IPS-18a (cell line): ENCODE data around the gene EIF4G3.

ENCODE experiments used
- H3K27ac ChIP-seq: one replicate; pipeline ENCODE4 v1.5.1; 2013; ENCODE audit warnings: low read length
- H3K27me3 ChIP-seq: one replicate; pipeline ENCODE4 v1.6.1; 2013; ENCODE audit warnings: mild to moderate bottlenecking, low read length; ENCODE audit not compliant: control insufficient read depth, insufficient read depth
- H3K36me3 ChIP-seq: one replicate; pipeline ENCODE4 v1.6.1; 2013; ENCODE audit warnings: low read depth, low read length; ENCODE audit not compliant: control insufficient read depth
- H3K4me1 ChIP-seq: one replicate; pipeline ENCODE4 v1.6.1; 2013; ENCODE audit warnings: low read depth, low read length; ENCODE audit not compliant: control insufficient read depth
- H3K4me3 ChIP-seq: one replicate; pipeline ENCODE4 v1.5.1; 2013; ENCODE audit warnings: low read length
- H3K9ac ChIP-seq: one replicate; pipeline ENCODE4 v1.6.1; 2013; ENCODE audit warnings: mild to moderate bottlenecking, low read length, moderate library complexity
- H3K9me3 ChIP-seq: one replicate; pipeline ENCODE4 v1.6.1; 2013; ENCODE audit warnings: low read depth, low read length; ENCODE audit not compliant: control insufficient read depth

The EIF4G3 gene

DNA sequence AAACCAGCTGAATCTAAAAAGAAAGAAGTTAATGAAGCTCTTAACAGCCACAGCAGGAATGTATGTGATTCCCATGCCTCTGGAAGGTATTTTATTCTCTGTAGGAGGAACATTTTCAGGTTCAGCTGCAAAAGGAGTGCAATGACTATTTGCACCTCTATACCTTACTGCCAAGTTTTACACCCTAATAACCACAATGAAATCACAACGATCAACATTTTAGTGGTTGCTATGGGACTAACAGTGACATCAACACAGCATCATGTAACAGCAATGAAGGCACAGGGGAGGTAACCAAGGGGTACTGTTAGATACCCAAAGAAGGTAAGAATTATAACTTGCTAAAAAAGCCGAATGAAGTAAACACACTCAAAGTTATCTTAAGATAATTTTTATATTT lies 273.3 kb downstream of the EIF4G3 start:
- no peak overlapping the region for H3K9ac ChIP-seq
- H3K36me3 ChIP-seq, result peaks cover 10% of the 10 kb centered on the region
- peaks cover 10% of the 10 kb centered on the region for H3K4me1 ChIP-seq
- H3K4me3 ChIP-seq, result no peak overlapping the region
- H3K9me3 ChIP-seq, result no peaks in the 10 kb centered on the region
- H3K27ac ChIP-seq, result no peak overlapping the region
- no peaks in the 10 kb centered on the region for H3K27me3 ChIP-seq

DNA sequence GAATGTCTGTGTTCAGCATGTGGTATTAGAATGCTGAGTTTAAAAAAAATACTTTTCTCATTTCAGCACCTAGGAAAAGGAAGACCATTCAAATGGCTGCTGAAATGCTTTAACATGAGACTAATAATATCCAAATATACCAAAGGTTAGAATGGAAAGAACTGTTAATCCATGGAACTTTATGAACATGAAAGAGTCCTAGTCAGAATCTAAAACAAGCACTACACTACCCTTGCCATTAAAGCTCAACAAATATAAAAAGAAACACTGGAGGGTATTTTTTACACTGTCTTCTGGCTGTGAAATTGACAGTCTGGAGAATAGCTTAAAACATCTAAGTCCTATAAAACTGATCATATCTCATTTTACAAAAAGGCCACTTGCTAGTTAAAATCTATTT lies 276.6 kb downstream of the EIF4G3 start:
- H3K36me3 ChIP-seq, result peaks cover 10% of the 10 kb centered on the region

DNA sequence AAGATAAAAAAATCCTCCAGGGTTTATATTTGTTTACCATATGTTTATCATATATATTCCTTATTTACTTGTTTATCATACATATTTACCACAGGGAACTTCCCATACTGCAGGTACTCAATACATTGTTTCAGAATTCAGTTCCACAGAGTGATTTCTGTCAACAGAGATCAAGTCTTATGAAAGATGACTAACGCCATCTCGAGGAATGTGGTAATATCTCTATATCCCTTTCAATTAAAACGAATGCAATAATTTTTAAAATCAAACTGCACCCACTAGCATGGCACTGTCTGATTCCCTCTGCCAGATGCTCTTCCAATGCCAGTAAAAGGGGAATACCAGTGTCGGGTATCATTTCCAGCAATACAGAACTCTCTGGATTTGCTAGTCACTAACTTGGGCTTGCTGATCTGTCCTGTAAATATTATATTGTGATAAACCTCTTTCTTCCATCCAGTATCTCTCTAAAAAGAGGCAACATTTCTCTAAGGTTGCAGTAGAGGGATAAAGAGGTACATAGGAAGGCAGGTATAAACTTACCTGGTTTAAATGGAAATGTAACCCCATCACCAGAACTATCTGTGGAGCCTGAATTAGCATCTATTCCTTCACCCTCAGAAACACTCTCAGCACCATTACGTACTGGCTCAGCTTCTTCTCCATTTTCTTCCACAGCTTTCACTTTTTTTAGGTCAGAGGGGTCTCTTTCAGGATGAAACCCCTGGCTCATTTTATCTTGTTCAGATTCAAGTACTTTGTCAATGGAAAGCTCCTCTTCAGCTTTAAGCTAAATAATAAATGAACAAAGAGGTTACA lies 277.3 kb downstream of the EIF4G3 start:
- H3K9ac ChIP-seq, result no peak overlapping the region
- no peaks in the 10 kb centered on the region for H3K27me3 ChIP-seq
- no peak overlapping the region for H3K4me3 ChIP-seq
- no peaks in the 10 kb centered on the region for H3K4me1 ChIP-seq
- no peak overlapping the region for H3K27ac ChIP-seq
- peaks cover 10% of the 10 kb centered on the region for H3K36me3 ChIP-seq
- no peaks in the 10 kb centered on the region for H3K9me3 ChIP-seq

More for the DNA sequence above, 276.6 kb downstream of the EIF4G3 start:
- Histone ChIP-seq H3K9ac (no peak overlapping the region), H3K27ac (no peak overlapping the region), H3K4me3 (no peak overlapping the region), H3K9me3 (no peaks in the 10 kb centered on the region), H3K27me3 (no peaks in the 10 kb centered on the region), H3K4me1 (no peaks in the 10 kb centered on the region)

DNA sequence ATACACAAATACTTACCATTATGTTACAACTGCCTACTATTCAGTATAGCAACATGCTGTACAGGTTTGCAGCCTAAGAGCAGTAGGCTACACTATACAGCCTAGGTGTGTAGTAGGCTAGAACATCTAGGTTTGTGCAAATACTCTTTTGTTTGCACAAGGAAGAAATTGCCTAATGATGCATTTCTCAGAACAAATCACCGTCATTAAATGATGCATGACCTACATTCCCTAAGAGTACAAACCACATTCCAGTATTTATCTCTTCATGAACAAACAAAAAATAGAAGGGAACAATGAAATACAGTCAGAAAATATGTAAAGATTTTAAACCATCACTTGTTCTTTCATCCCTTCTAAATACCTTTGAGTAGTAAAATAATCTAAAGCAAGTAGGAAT lies 279.9 kb downstream of the EIF4G3 start:
- no peak overlapping the region for H3K9ac ChIP-seq
- H3K36me3 ChIP-seq, result peaks cover 29% of the 10 kb centered on the region
- H3K27ac ChIP-seq, result no peak overlapping the region
- no peak overlapping the region for H3K4me3 ChIP-seq
- no peaks in the 10 kb centered on the region for H3K9me3 ChIP-seq
- no peaks in the 10 kb centered on the region for H3K4me1 ChIP-seq
- no peaks in the 10 kb centered on the region for H3K27me3 ChIP-seq

DNA sequence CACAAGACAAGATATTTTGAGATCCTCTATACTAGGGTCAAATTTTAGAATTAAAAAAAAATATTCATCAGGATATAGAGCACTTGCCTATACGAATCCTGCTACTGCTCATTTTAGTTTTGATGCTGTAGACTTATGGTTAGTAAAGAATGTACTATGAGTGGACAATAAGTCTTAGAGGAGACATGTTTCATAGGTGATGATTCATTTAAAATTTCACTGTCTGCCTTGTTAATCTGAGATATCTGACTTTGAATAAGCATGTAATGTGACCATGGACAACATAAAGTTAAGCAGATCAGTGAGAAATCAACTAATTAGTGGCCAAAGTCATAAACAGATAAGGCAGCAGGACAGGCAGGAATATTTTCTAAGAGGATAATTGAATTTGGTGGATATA lies 282.8 kb downstream of the EIF4G3 start:
- Histone ChIP-seq H3K9me3 (no peaks in the 10 kb centered on the region), H3K4me1 (no peaks in the 10 kb centered on the region), H3K36me3 (peaks cover 24% of the 10 kb centered on the region), H3K27ac (no peak overlapping the region), H3K9ac (no peak overlapping the region), H3K27me3 (no peaks in the 10 kb centered on the region), H3K4me3 (no peak overlapping the region)

DNA sequence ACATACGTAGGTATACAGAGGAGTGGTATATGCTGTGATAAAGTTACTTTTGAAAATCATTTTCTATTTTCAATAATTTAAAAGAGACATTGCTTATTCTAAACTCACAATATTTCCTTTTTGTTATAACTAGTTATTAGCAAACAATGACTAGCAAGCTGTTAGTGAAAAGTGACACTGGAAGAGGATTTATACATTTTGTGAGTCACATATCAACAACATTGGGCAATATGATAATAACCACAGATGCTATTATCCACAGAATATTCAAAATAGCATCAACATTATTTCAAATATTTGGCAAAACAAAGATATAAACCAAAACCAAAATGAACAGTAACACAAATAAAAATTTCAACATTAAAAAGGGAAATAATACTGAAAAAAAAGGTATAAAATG lies 285.6 kb downstream of the EIF4G3 start:
- H3K4me3 ChIP-seq, result no peak overlapping the region
- H3K27me3 ChIP-seq, result no peaks in the 10 kb centered on the region
- peaks cover 27% of the 10 kb centered on the region for H3K36me3 ChIP-seq
- no peaks in the 10 kb centered on the region for H3K9me3 ChIP-seq
- H3K9ac ChIP-seq, result no peak overlapping the region
- H3K27ac ChIP-seq, result no peak overlapping the region
- no peaks in the 10 kb centered on the region for H3K4me1 ChIP-seq

DNA sequence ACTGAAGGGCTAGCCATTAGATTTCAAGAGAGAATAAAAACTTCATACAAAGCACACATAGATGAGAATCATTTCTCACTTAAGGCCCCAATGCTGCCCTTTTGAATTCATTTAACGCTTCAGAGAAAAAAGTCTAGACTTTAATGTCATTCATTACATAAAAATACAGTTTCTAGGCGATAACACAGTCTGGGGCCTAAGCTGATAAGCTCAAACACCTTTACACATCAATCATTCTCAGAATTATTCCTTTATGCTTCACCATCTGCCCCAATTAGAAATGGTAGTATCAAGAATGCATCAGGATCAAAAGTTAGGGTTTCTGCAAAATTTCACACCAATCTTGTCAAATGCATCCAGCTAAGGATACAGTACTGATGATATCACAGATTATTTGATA lies 289.5 kb downstream of the EIF4G3 start:
- no peaks in the 10 kb centered on the region for H3K27me3 ChIP-seq
- H3K9ac ChIP-seq, result no peak overlapping the region
- H3K27ac ChIP-seq, result no peak overlapping the region
- no peaks in the 10 kb centered on the region for H3K4me1 ChIP-seq
- H3K9me3 ChIP-seq, result no peaks in the 10 kb centered on the region
- peaks cover 13% of the 10 kb centered on the region for H3K36me3 ChIP-seq
- H3K4me3 ChIP-seq, result no peak overlapping the region

DNA sequence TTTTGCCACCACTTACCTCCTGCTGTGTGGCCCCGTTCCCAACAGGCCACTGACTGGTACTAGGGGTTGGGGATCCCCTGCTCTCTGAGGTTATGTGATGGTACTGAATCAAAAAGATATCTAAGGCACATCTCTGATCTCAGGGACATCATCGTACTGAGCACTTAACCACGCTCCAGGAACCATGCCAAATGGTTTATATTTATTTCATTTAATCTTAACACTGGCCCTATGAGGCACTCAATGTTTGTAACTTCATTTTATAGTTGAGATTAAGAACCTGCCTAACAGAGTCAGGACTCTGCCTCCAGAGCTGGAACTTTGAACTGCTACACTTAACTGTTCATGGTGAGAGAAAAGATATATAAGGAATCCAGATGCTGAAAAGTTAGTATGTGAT lies 291.6 kb downstream of the EIF4G3 start:
- Histone ChIP-seq H3K9me3 (no peaks in the 10 kb centered on the region), H3K27me3 (no peaks in the 10 kb centered on the region), H3K9ac (no peak overlapping the region), H3K27ac (no peak overlapping the region), H3K4me3 (no peak overlapping the region), H3K36me3 (peaks cover 9% of the 10 kb centered on the region), H3K4me1 (no peaks in the 10 kb centered on the region)

DNA sequence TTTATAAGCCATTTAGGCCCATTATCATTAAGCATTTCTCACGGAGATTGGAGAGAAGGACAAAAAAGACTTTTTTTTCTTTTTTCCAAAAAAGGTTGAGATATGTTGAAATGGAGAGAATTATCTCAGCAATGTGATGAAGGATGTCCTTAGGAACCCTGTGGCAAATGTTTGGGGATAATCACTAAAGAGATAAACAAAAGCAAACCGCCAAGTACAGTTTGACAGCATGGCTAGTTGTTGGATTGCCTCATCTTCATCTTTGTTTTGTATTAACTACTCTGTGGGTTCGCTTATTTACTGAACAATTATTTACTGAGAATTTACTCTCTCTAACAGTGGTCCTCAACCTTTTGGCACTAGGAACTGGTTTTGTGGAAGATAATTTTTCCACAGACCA lies 292.2 kb downstream of the EIF4G3 start:
- Histone ChIP-seq H3K4me1 (no peaks in the 10 kb centered on the region), H3K27ac (no peak overlapping the region), H3K9me3 (no peaks in the 10 kb centered on the region), H3K27me3 (no peaks in the 10 kb centered on the region), H3K4me3 (no peak overlapping the region), H3K9ac (no peak overlapping the region), H3K36me3 (peaks cover 11% of the 10 kb centered on the region)

DNA sequence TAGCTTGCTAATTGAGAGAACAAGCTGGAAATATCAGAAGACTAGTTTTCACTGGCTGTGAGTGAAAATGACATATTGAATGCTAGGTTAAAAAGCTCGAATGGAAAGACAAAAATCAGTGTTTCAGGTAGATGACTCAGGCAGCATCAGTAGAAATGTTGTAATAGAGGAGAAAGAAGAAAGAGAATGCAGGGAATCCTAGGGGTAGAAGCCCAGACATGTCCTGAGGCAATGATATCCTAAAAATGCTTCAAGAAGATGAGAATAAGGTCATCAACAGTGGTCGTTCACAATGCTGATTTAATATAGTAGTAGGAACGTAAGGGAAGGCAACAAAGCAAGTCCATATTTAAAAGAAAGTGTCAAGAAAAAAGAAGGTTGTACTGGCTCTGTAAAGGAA lies 292.9 kb downstream of the EIF4G3 start:
- H3K4me1 ChIP-seq, result no peaks in the 10 kb centered on the region
- no peaks in the 10 kb centered on the region for H3K9me3 ChIP-seq
- no peaks in the 10 kb centered on the region for H3K27me3 ChIP-seq
- H3K4me3 ChIP-seq, result no peak overlapping the region
- H3K36me3 ChIP-seq, result peaks cover 16% of the 10 kb centered on the region
- no peak overlapping the region for H3K27ac ChIP-seq
- H3K9ac ChIP-seq, result no peak overlapping the region

DNA sequence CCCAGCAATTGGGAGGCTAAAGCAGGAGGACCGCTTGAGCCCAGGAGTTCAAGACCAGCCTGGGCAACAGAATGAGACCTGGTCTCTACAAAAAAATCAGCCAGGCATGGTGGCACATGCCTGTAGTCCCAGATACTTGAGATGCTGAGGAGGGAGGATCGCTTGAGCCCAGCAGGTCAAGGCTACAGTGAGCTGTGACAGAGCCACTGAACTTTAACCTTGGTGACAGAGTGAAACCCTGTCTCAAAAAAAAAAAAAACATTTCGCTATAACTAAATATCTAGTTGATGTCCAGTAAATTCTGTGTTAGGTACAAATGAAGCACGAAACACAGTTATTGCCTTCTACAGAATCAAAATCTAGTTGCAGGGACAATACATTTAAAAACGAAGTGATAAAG lies 293.9 kb downstream of the EIF4G3 start:
- Histone ChIP-seq H3K36me3 (peaks cover 21% of the 10 kb centered on the region), H3K4me3 (no peak overlapping the region), H3K4me1 (no peaks in the 10 kb centered on the region), H3K9me3 (no peaks in the 10 kb centered on the region), H3K27ac (no peak overlapping the region), H3K9ac (no peak overlapping the region), H3K27me3 (no peaks in the 10 kb centered on the region)

DNA sequence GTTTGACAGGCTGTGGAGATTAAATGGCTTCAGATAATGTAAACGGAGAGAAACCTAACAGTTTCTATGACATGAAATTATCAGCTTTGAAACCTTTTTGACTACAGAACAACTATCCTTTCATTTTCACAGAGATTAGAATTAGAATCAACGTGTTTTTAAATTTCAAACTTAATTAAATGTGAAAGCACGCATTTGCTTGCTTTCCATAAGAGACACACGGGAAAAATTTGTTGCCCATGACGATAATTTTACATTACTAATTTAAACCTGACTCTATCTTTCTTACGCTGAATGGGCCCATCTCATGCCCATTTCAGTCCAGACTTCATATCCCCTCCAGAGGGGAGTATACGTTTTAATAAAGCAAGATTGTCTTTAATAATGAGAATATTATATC lies 297.9 kb downstream of the EIF4G3 start:
- peaks cover 21% of the 10 kb centered on the region for H3K36me3 ChIP-seq
- H3K27me3 ChIP-seq, result no peaks in the 10 kb centered on the region
- no peak overlapping the region for H3K27ac ChIP-seq
- no peak overlapping the region for H3K4me3 ChIP-seq
- no peak overlapping the region for H3K9ac ChIP-seq
- no peaks in the 10 kb centered on the region for H3K4me1 ChIP-seq
- no peaks in the 10 kb centered on the region for H3K9me3 ChIP-seq
